ENCODE data around the gene TM7SF2. TPM values are rescaled to one million over a fixed set of nuclear protein-coding genes. Genes with fewer than 3 reads are reported as not detected.

TM7SF2 gene
- total RNA-seq, 1 donor, result 9.1 TPM

Other genes with a start within 250 kb of the TM7SF2 start
- gene EHD1, start 233.3 kb upstream of the TM7SF2 start, total RNA-seq, result 183 TPM
- 80.2 TPM for gene ATG2A, start 194.7 kb upstream of the TM7SF2 start, total RNA-seq
- 5.8 TPM for gene PPP2R5B, start 187.2 kb upstream of the TM7SF2 start, total RNA-seq
- gene GPHA2, start 176.0 kb upstream of the TM7SF2 start, total RNA-seq, result not detected
- gene MAJIN, start 139.8 kb upstream of the TM7SF2 start, total RNA-seq, result not detected
- gene BATF2, start 114.9 kb upstream of the TM7SF2 start, total RNA-seq, result not detected
- gene ARL2, start 97.7 kb upstream of the TM7SF2 start, total RNA-seq, result 14.2 TPM
- gene SNX15, start 84.4 kb upstream of the TM7SF2 start, total RNA-seq, result 12.9 TPM
- gene SAC3D1, start 70.7 kb upstream of the TM7SF2 start, total RNA-seq, result 0.52 TPM
- gene NAALADL1, start 53.3 kb upstream of the TM7SF2 start, total RNA-seq, result 6.6 TPM
- gene CDCA5, start 27.8 kb upstream of the TM7SF2 start, total RNA-seq, result not detected
- gene ZFPL1, start 27.6 kb upstream of the TM7SF2 start, total RNA-seq, result 17.6 TPM
- gene VPS51, start 15.7 kb upstream of the TM7SF2 start, total RNA-seq, result 397 TPM
- 5.7 TPM for gene ZNHIT2, start 5.8 kb downstream of the TM7SF2 start, total RNA-seq
- gene FAU, start 10.3 kb downstream of the TM7SF2 start, total RNA-seq, result 338 TPM
- 40.7 TPM for gene MRPL49, start 10.4 kb downstream of the TM7SF2 start, total RNA-seq
- gene SYVN1, start 22.6 kb downstream of the TM7SF2 start, total RNA-seq, result 23.6 TPM
- gene SPDYC, start 58.4 kb downstream of the TM7SF2 start, total RNA-seq, result not detected
- gene CAPN1, start 70.1 kb downstream of the TM7SF2 start, total RNA-seq, result 76.2 TPM
- 12.2 TPM for gene POLA2, start 150.1 kb downstream of the TM7SF2 start, total RNA-seq
- gene CDC42EP2, start 203.0 kb downstream of the TM7SF2 start, total RNA-seq, result not detected
- 39.6 TPM for gene DPF2, start 222.0 kb downstream of the TM7SF2 start, total RNA-seq
- gene TIGD3, start 242.9 kb downstream of the TM7SF2 start, total RNA-seq, result 0.42 TPM